RWPE1 (cell line): ENCODE data around the gene SLC25A44.

Source experiments
- CTCF ChIA-PET: fragments of 350-600 bp; sonication (Branson Sonifier 250); formaldehyde crosslinking; extraction: SDS; loops from one replicate; lab custom pipeline; 2021; lab: Yijun Ruan, JAX
- POLR2A ChIA-PET: fragments of 400-600 bp; formaldehyde crosslinking; extraction: SDS; loops from one replicate; lab custom pipeline; 2020; ENCODE audit warnings: antibody characterized with exemption; ENCODE audit not compliant: low non-redundant PET; lab: Yijun Ruan, JAX
- DNase-seq: peaks from one replicate; pipeline ENCODE4 v3.0.0; 2012; ENCODE audit warnings: low spot score
- H3K27ac ChIP-seq: fragments of 450-650 bp; 2 replicates; pipeline ENCODE4 v1.5.1; 2017
- TF ChIP-seq, protein P1 (sequence below): fragments of 450-650 bp; conservative IDR thresholded peaks from 2 replicates; pipeline ENCODE4 v1.5.1; 2017; ENCODE audit warnings: low read depth, mild to moderate bottlenecking

Gene SLC25A44

GRCh38 chr1:156153362-156153761 lies 40.5 kb upstream of the SLC25A44 start, which contains the start of gene SEMA4A:
Gene SEMA4A, plus strand, starts transcription at chr1:156153585. Its CDS starts 994 bp downstream, at chr1:156154579.
- H3K27ac ChIP-seq = no peak within 1 kb of the TSS
- TF ChIP-seq, protein P1, sequence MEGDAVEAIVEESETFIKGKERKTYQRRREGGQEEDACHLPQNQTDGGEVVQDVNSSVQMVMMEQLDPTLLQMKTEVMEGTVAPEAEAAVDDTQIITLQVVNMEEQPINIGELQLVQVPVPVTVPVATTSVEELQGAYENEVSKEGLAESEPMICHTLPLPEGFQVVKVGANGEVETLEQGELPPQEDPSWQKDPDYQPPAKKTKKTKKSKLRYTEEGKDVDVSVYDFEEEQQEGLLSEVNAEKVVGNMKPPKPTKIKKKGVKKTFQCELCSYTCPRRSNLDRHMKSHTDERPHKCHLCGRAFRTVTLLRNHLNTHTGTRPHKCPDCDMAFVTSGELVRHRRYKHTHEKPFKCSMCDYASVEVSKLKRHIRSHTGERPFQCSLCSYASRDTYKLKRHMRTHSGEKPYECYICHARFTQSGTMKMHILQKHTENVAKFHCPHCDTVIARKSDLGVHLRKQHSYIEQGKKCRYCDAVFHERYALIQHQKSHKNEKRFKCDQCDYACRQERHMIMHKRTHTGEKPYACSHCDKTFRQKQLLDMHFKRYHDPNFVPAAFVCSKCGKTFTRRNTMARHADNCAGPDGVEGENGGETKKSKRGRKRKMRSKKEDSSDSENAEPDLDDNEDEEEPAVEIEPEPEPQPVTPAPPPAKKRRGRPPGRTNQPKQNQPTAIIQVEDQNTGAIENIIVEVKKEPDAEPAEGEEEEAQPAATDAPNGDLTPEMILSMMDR = no peak
- ChIA-PET CTCF (interaction anchor here (0.7 kb wide), 1 partner anchor 13 kb away, joined by 3 read pairs; no protein-coding TSS in a partner anchor), POLR2A (no interaction called here)
- DNase-seq = peak; percentile 87

- no peak overlapping the region for H3K27ac ChIP-seq
- TF ChIP-seq, protein P1 = no peak
- ChIA-PET POLR2A (interaction anchor here (0.6 kb wide), 1 partner anchor 119 kb away, joined by 3 read pairs; no protein-coding TSS in a partner anchor), CTCF (interaction anchor here (0.6 to 1.0 kb wide), 2 partner anchors 13 to 58 kb away, joined by 3 read pairs; no protein-coding TSS in a partner anchor)
- DNase-seq = no peak
Measured at GRCh38 chr1:156154317-156154749, 39.6 kb upstream of the SLC25A44 start.

- TF ChIP-seq, protein P1 = no peak
- no peak for DNase-seq
- no peak overlapping the region for H3K27ac ChIP-seq
- ChIA-PET POLR2A (no interaction called here), CTCF (interaction anchor here (0.5 to 0.6 kb wide), 2 partner anchors 12 to 69 kb away, joined by 3 read pairs; no protein-coding TSS in a partner anchor)
Measured at GRCh38 chr1:156155756-156156510, 38.0 kb upstream of the SLC25A44 start.

DNA sequence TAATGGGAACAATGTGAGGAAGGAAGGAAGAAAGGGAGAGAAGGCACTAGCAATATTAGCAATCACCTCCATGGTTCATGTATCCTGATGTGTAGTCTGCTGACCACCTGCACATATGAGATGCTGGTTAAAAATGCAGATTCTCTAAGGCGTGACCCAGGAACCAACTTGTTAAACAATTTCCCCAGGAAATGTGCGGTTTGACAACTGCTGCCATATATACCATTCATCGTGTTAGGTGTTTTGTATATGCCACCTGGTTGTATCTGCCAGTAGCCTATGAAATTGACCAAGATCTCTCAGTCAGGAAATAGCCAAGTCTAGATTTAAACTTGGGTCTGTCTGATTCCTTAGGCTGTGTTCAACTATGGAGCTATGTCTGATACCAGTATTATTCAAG lies 36.4 kb upstream of the SLC25A44 start:
- H3K27ac ChIP-seq = no peak overlapping the region
- POLR2A ChIA-PET = no interaction called here
- TF ChIP-seq, protein P1 = no peak
- DNase-seq = no peak
- CTCF ChIA-PET = no interaction called here

- no peak for DNase-seq
- TF ChIP-seq, protein P1 = no peak
- H3K27ac ChIP-seq = no peak overlapping the region
- POLR2A ChIA-PET = no interaction called here
- CTCF ChIA-PET = interaction anchor here (0.6 to 0.7 kb wide), 2 partner anchors 42 to 484 kb away, joined by 3 to 4 read pairs; no protein-coding TSS in a partner anchor
Measured at GRCh38 chr1:156157966-156158365, 35.9 kb upstream of the SLC25A44 start.

DNA sequence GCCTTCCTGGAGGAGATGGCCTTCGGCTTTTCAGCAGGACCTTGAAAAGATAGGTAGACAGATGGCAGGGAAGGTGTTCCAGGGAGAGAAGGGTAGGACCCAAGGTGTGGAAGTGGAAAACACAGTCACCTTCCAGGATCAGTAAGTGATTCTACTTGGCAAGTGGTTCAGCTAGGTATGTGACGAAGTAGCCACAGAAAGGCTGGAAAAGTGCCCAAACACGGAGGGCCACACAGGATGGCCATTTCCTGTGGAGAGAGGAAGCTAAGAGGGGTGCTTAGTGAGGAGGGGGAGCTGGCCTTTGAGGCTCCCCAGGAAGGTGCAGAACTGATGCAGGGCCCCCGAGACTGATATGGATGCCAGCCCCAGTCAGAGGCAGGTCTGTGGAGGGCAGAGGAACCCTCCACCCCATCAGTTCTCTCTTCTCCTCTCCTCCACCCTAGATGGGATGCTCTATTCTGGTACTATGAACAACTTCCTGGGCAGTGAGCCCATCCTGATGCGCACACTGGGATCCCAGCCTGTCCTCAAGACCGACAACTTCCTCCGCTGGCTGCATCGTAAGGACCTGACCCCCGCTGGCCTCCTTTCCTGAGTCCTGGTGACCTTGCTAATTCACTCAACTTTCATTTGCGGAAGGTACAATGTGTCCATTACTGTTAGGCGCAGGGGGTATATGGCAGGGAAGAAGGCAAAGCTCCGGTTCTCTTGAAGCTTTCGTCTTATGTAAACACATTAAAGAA lies 33.7 kb upstream of the SLC25A44 start:
- no peak overlapping the region for H3K27ac ChIP-seq
- ChIA-PET CTCF (no interaction called here), POLR2A (no interaction called here)
- TF ChIP-seq, protein P1 = no peak
- no peak for DNase-seq
